IMR-90 (cell line): Measurements from ENCODE around the gene HOXB8. TPM values are rescaled to one million over a fixed set of nuclear protein-coding genes. Genes with fewer than 3 reads are reported as not detected.

Source experiments
- BHLHE40 ChIP-seq: fragments of 150-350 bp; IDR thresholded peaks from 2 replicates; pipeline ENCODE4 v1.6.1; 2016; ENCODE audit warnings: mild to moderate bottlenecking, low read depth, low read length
- CEBPB ChIP-seq: IDR thresholded peaks from 2 replicates; pipeline ENCODE4 v1.6.1; 2012; ENCODE audit warnings: low read depth, low read length, improper control_type of control experiment
- MAZ ChIP-seq: IDR thresholded peaks from 2 replicates; pipeline ENCODE4 v1.6.1; 2012; ENCODE audit warnings: low read depth, mild to moderate bottlenecking, low read length, improper control_type of control experiment, moderate library complexity, borderline replicate concordance
- POLR2A ChIP-seq: IDR thresholded peaks from 2 replicates; pipeline ENCODE4 v1.6.1; 2012; ENCODE audit warnings: mild to moderate bottlenecking, low read depth, low read length
- polyA plus RNA-seq, 3 experiments: library from polyadenylated mRNA; depleted of rRNA; stranded (reverse); fragments of >200 nt; gene quantifications; 2 replicates each; pipeline ENCODE4 v1.2.3, GENCODE V29; 2012; ENCODE audit warnings: low replicate concordance in 1 of 3
- total RNA-seq: library from RNA; depleted of rRNA; stranded (reverse); fragments of >200 nt; gene quantifications from 2 replicates; pipeline ENCODE4 v1.2.3, GENCODE V29; 2012
- TF ChIP-seq, protein P1 (sequence below): fragments of 150-350 bp; IDR thresholded peaks from 2 replicates; pipeline ENCODE4 v1.6.1; 2017; ENCODE audit warnings: mild to moderate bottlenecking, antibody characterized with exemption, low read length, low read depth

The HOXB8 gene
- total and polyA plus RNA-seq, 2 of the 4 experiments (the other 2 are of a cell fraction), result 0.54 to 5.3 TPM

- TF ChIP-seq BHLHE40, result no peak
- TF ChIP-seq MAZ, result no peak
- TF ChIP-seq, protein P1, sequence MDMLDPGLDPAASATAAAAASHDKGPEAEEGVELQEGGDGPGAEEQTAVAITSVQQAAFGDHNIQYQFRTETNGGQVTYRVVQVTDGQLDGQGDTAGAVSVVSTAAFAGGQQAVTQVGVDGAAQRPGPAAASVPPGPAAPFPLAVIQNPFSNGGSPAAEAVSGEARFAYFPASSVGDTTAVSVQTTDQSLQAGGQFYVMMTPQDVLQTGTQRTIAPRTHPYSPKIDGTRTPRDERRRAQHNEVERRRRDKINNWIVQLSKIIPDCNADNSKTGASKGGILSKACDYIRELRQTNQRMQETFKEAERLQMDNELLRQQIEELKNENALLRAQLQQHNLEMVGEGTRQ, result no peak
- TF ChIP-seq CEBPB, result no peak
- TF ChIP-seq POLR2A, result no peak
These were observed 25.8 kb downstream of the HOXB8 start (continued) for GRCh38 chr17:48589060-48589830.
